Measurements from ENCODE around the gene DYRK1A.

DNA sequence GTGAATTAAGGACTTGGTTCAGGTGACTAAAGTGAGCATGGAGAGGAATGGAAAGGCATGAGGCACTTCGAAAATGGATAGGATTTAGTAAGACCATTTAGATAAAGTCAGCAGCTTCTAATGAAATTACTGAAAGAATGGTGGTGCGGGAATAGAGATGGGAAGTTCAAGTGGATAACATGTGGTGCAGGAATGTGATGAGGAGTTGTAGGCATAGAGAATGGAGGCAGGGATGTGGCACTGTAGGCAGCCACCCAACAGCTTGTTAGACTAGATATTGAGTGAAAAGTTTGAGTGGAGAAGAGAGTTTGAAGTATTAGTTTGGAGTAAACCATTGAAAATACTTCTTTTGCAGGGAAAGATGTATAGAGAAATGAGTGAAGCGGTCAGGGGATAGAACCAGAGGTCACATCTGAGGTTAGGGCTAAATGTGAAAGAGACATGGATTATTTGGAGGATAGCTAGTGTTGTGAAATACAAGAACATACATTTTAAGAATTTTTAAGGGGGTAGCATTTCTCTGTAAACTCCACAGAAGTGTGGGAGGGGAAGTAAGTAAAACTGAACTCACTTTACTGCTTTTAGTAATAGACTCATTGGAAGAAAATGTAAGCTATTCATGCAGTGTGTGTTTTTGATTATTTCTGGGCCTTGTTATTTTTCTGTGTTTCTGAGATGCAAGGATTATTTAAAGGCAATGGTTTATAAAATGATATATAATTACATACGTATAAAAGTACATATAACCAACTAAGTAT is 46.2 kb downstream of the DYRK1A start:
- TF ChIP-seq, protein P1, sequence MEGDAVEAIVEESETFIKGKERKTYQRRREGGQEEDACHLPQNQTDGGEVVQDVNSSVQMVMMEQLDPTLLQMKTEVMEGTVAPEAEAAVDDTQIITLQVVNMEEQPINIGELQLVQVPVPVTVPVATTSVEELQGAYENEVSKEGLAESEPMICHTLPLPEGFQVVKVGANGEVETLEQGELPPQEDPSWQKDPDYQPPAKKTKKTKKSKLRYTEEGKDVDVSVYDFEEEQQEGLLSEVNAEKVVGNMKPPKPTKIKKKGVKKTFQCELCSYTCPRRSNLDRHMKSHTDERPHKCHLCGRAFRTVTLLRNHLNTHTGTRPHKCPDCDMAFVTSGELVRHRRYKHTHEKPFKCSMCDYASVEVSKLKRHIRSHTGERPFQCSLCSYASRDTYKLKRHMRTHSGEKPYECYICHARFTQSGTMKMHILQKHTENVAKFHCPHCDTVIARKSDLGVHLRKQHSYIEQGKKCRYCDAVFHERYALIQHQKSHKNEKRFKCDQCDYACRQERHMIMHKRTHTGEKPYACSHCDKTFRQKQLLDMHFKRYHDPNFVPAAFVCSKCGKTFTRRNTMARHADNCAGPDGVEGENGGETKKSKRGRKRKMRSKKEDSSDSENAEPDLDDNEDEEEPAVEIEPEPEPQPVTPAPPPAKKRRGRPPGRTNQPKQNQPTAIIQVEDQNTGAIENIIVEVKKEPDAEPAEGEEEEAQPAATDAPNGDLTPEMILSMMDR (optimal IDR thresholded peaks at IDR 0.05 in 1 of 3, IDR thresholded peaks at IDR 0.05 in 1 of 3, conservative IDR thresholded peaks at IDR 0.05 in 1 of 3; ENCODE audit: extremely low read depth in 1 of 3, insufficient read depth in 2 of 3, low read length in 3 of 3) = no peak
- no peak for TF ChIP-seq EZH2 (IDR thresholded peaks at IDR 0.05; ENCODE audit: low read length)
